Upper lobe of left lung (tissue), 6 donors: ENCODE measurements around the gene HPCAL1. TPM values are rescaled to one million over a fixed set of nuclear protein-coding genes. Genes with fewer than 3 reads are reported as not detected.

Source experiments
- ATAC-seq, 2 donors: fragments of 200-7000 bp; cut with Tn5 transposase; one replicate each; pipeline ENCODE4 v1.9.1; 2022; ENCODE audit warnings: mild to moderate bottlenecking in 2 of 2, moderate library complexity in 2 of 2; ENCODE audit not compliant: low FRiP score in 2 of 2
- DNase-seq, 2 donors: peaks; one replicate each; pipeline ENCODE4 v3.0.0-alpha.2; 2019 to 2020
- H3K27ac ChIP-seq, 4 donors: fragments of 200-600 bp; sonication (generic); one replicate each; pipeline ENCODE4 v1.5.1; 2016 to 2019
- H3K27me3 ChIP-seq, 4 donors: fragments of 200-600 bp; sonication (generic); one replicate each; pipeline ENCODE4 v1.5.1; 2017 to 2019
- H3K36me3 ChIP-seq, 4 donors: fragments of 200-600 bp; sonication (generic); one replicate each; pipeline ENCODE4 v1.5.1; 2016 to 2019
- H3K4me1 ChIP-seq, 4 donors: fragments of 200-600 bp; sonication (generic); one replicate each; pipeline ENCODE4 v1.5.1; 2018 to 2019
- H3K4me3 ChIP-seq, 4 donors: fragments of 200-600 bp; sonication (generic); one replicate each; pipeline ENCODE4 v1.5.1; 2017 to 2019; ENCODE audit warnings: mild to moderate bottlenecking in 2 of 4, moderate library complexity in 1 of 4
- H3K9me3 ChIP-seq, 4 donors: fragments of 200-600 bp; sonication (generic); one replicate each; pipeline ENCODE4 v1.5.1; 2018 to 2019
- EP300 ChIP-seq, 4 donors: sonication (generic); formaldehyde crosslinking; IDR thresholded peaks; one replicate each; pipeline ENCODE4 v1.5.1; 2017; ENCODE audit warnings: antibody characterized with exemption in 4 of 4, control low read depth in 2 of 4
- POLR2A ChIP-seq, 4 donors: fragments of 450-650 bp; IDR thresholded peaks; one replicate each; pipeline ENCODE4 v1.5.1; 2016 to 2017; ENCODE audit warnings: antibody characterized with exemption in 4 of 4, mild to moderate bottlenecking in 2 of 4
- POLR2AphosphoS5 ChIP-seq, 2 donors: sonication (generic); formaldehyde crosslinking; IDR thresholded peaks; one replicate each; pipeline ENCODE4 v1.5.1; 2017; ENCODE audit warnings: antibody characterized with exemption in 2 of 2
- WGBS, 2 donors: methylation state at CpG; one replicate each; pipeline ENCODE4 v1.1.5; 2017 to 2018; 5-methylcytosine and 5-hydroxymethylcytosine counted together
- small RNA-seq, 4 donors: library from RNA; depleted of rRNA; stranded (forward); fragments of <200 nt; gene quantifications; one replicate each; pipeline ENCODE3, GENCODE V24; 2016
- total RNA-seq, 6 donors: library from RNA; depleted of rRNA in 4 of 6; stranded (reverse); fragments of >200 nt in 4 of 6; gene quantifications; one replicate each; pipeline versions ENCODE4 v1.1.0 to v1.2.1, GENCODE V29; 2016 to 2021
- TF ChIP-seq, protein P1 (sequence below), 6 experiments: fragments of 450-650 bp in 4 of 6; fragments of 200-600 bp in 2 of 6; sonication (generic) in 2 of 6; IDR thresholded peaks; one replicate each; pipeline ENCODE4 v1.5.1; 2016 to 2019; ENCODE audit warnings: antibody characterized with exemption in 6 of 6
- donor health status: DM: no; HTN: no; CAD: no; lungs with moderate emphysema.
- donor health status: DM: no; HTN: yes; CAD: no; lungs with severe emphysema.

HPCAL1 gene
- total RNA-seq, 6 donors from 2014 or later, result 131 to 481 (median 261) TPM

DNA sequence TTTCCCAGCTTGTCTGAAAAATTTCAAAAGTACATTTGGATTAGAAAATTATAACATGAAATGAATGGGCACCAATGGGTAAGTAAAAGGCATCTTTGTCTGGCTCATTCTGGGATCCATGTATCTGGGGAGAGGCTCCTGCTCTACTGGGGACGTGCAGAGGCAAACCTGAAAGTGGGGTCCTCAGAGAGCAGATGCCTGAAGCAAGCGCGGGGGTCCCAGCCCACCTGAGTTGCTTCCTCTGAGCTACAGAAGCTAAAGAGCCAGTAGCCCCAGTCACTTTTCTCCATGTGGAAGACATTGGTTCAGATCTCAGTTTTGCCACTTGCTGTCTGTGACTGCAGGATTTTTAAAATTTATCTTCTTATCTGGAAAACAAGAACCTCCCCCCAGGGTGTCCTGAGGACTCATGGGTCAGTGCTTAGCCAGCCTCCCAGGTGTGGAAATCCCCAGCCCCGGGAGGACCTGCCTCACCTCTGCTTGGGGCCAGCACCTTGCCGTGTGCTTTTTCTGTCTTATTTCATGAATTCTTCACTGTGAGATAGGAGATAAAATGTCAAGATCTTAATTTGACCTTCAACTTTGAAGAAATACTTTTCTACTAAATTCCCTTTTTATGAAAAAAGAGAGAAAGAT is 170.5 kb downstream of the HPCAL1 start:
- no peaks in the 10 kb centered on the region for H3K4me1 ChIP-seq
- no peak overlapping the region for H3K27ac ChIP-seq
- 86 to 93% methylated on average over 5 of the region's 5 CpGs for WGBS, 2 donors
- H3K27me3 ChIP-seq, result no peaks in the 10 kb centered on the region
- no peak for TF ChIP-seq EP300 (IDR thresholded peaks at IDR 0.05)
- TF ChIP-seq, protein P1, sequence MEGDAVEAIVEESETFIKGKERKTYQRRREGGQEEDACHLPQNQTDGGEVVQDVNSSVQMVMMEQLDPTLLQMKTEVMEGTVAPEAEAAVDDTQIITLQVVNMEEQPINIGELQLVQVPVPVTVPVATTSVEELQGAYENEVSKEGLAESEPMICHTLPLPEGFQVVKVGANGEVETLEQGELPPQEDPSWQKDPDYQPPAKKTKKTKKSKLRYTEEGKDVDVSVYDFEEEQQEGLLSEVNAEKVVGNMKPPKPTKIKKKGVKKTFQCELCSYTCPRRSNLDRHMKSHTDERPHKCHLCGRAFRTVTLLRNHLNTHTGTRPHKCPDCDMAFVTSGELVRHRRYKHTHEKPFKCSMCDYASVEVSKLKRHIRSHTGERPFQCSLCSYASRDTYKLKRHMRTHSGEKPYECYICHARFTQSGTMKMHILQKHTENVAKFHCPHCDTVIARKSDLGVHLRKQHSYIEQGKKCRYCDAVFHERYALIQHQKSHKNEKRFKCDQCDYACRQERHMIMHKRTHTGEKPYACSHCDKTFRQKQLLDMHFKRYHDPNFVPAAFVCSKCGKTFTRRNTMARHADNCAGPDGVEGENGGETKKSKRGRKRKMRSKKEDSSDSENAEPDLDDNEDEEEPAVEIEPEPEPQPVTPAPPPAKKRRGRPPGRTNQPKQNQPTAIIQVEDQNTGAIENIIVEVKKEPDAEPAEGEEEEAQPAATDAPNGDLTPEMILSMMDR (IDR thresholded peaks at IDR 0.05), result no peak
- TF ChIP-seq POLR2AphosphoS5 (IDR thresholded peaks at IDR 0.05), result no peak
- TF ChIP-seq POLR2A (IDR thresholded peaks at IDR 0.05), result no peak
- H3K36me3 ChIP-seq, result no peaks in the 10 kb centered on the region
- DNase-seq (no peak), ATAC-seq (no peak)
- no peaks in the 10 kb centered on the region for H3K9me3 ChIP-seq
- no peak overlapping the region for H3K4me3 ChIP-seq

DNA sequence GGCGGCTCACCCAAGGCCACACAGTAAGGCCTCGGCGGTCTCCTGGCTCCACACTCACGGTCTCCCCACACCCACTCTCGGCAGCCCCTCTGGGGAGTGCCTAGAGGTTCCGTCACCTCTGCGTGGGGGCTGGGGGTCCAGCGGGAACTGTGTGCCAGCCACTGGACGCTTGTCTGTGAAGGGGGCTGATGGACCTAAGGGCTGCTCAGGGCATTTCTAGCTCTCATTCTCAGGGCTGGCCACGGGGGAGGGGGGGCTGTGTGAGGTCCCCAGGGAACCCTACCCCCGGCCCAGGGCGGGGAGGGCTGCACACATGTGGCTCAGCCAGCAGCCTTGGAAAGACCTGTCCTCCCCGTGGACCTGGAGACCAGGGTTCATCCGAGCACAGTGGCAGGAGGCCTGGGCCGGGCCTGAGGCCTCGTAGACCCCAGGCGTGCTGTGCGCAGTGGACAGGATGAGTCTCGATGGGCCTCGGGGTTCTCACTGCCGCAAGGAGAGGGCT is 172.6 kb downstream of the HPCAL1 start:
- H3K9me3 ChIP-seq, result no peaks in the 10 kb centered on the region
- DNase-seq, result peak in 1 of 2 donors; percentile 62
- no peaks in the 10 kb centered on the region for H3K27me3 ChIP-seq
- no peak overlapping the region for H3K4me3 ChIP-seq
- H3K27ac ChIP-seq, result no peak overlapping the region
- H3K36me3 ChIP-seq, result no peaks in the 10 kb centered on the region
- peak in 1 of 2 donors; percentile 26 for ATAC-seq
- no peak for TF ChIP-seq POLR2A (IDR thresholded peaks at IDR 0.05)
- TF ChIP-seq, protein P1 (IDR thresholded peaks at IDR 0.05), result no peak
- TF ChIP-seq EP300 (IDR thresholded peaks at IDR 0.05), result no peak
- no peak for TF ChIP-seq POLR2AphosphoS5 (IDR thresholded peaks at IDR 0.05)
- WGBS, 2 donors, result 93 to 97% methylated on average over 11 to 20 of the region's 21 CpGs
- H3K4me1 ChIP-seq, result no peaks in the 10 kb centered on the region

DNA sequence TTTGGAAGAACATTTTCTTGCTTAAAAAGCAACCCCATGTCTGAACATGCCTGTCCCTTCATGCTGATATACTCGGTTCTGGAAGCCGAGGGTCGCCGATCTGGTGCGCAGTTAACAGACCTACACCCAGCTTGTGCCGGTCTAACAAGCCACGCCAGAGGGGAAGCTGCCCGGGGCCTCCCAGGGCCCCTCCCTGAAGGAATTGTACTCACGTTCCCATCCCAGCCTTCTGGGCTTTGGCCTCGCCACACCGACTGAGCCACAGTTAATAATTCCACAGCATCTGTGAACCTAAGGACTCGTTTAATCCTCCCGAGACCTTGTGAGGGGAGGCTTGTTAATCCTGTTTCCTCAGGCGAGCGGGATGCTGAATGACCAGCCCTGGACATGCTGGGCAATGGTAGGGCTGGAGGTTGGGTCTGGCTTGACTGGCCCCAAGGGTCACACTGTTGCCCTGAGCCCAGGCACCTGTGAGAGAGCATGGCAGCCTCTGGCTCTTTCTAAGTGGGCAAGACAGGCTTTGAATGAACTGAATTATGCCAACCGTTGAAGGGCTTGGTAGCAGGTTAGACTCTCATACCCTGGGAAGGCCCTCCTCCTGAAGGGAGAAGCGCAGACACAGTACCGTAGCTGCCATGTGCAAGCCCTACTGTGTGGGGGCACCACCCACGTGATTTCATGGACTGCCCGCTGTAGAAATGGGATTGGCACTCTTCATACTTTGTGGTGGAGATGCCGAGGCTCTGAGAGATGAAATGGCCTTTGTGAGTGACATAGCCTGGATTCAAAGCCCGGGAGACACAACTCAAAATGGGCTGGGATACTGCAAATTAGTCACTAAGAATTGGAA is 173.3 kb downstream of the HPCAL1 start:
- no peaks in the 10 kb centered on the region for H3K36me3 ChIP-seq
- H3K9me3 ChIP-seq, result no peaks in the 10 kb centered on the region
- H3K27ac ChIP-seq, result no peak overlapping the region
- H3K4me1 ChIP-seq, result no peaks in the 10 kb centered on the region
- H3K27me3 ChIP-seq, result no peaks in the 10 kb centered on the region
- TF ChIP-seq, protein P1 (IDR thresholded peaks at IDR 0.05), result no peak
- TF ChIP-seq POLR2AphosphoS5 (IDR thresholded peaks at IDR 0.05) (no peak), POLR2A (IDR thresholded peaks at IDR 0.05) (no peak), EP300 (IDR thresholded peaks at IDR 0.05) (no peak)
- no peak overlapping the region for H3K4me3 ChIP-seq
- 92 to 93% methylated on average over 10 to 22 of the region's 22 CpGs for WGBS, 2 donors
- ATAC-seq (no peak), DNase-seq (no peak)

DNA sequence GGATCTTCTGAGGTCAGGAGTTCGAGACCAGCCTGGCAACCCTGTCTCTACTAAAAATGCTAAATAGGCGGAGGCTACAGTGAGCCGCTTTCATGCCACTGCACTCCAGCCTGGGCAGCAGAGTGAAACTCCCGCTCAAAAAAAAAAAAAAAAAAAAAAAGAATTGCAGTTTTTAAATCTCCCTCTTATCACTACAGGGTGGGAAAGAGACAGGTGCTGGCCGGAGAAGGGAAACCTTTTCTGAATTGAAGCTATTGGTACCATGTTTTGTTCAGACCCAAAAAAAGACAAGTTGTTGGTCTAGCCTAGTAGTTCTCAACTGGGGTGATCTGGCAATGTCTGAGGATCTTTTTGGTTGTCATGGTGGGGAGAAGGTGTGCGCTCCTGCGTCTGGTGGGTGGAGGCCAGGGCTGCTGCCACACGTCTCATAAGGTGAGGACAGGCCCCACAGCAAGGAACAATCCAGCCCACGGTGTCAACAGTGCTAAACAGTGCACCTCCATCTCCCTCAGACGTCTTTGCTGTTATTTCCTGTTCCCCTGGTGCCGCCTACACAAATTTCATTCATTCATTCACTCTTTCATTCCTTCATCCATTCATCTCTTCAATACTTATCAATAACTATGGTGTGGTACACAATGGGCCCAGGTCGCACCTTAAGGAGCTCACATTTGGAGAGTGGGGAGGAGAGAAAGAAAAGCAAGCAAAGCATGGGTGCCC is 174.2 kb downstream of the HPCAL1 start:
- Histone ChIP-seq H3K27me3 (no peaks in the 10 kb centered on the region), H3K4me1 (no peaks in the 10 kb centered on the region), H3K27ac (no peak overlapping the region), H3K9me3 (no peaks in the 10 kb centered on the region), H3K4me3 (no peak overlapping the region), H3K36me3 (no peaks in the 10 kb centered on the region)
- no peak for TF ChIP-seq POLR2A (IDR thresholded peaks at IDR 0.05)
- no peak for TF ChIP-seq POLR2AphosphoS5 (IDR thresholded peaks at IDR 0.05)
- TF ChIP-seq, protein P1 (IDR thresholded peaks at IDR 0.05), result no peak
- no peak for TF ChIP-seq EP300 (IDR thresholded peaks at IDR 0.05)
- DNase-seq (no peak), ATAC-seq (no peak)
- WGBS, 2 donors, result 88 to 90% methylated on average over 12 of the region's 12 CpGs

Small RNA genes within 50 kb of the gene (small RNA-seq; reads per million reads assigned to genes)
- gene RF00432 (0 reads per million in 4 donors), gene RN7SL66P (0 reads per million in 4 donors), gene SNORA80B (0.52 to 5.3 (median 1.0) reads per million in 4 donors)

Other genes starting within 250 kb of the HPCAL1 start
- gene CYS1, start 222.5 kb upstream of the HPCAL1 start, total RNA-seq, result 1 to 10 TPM; 1.0 to 8.2 (median 5.6) TPM
- 10 to 100 TPM in 1 of 6 donors, 1 to 10 TPM in 5; 2.1 to 12.9 (median 3.2) TPM for gene RRM2, start 180.2 kb upstream of the HPCAL1 start, total RNA-seq
- gene ODC1, start 145.4 kb downstream of the HPCAL1 start, total RNA-seq, result 100 to 1,000 TPM in 1 of 6 donors, 10 to 100 TPM in 4, 1 to 10 TPM in 1; 3.1 to 223 (median 46.0) TPM